Posterior vena cava (tissue), 2 donors: ENCODE measurements around the gene METTL26. TPM values are rescaled to one million over a fixed set of nuclear protein-coding genes. Genes with fewer than 3 reads are reported as not detected.

Source experiments
- DNase-seq: peaks from one replicate; pipeline ENCODE4 v3.0.0-alpha.2; 2020; ENCODE audit warnings: low spot score
- intact Hi-C, 2 donors: fragments of 100-400 bp; cut with DNase I; formaldehyde crosslinking; loops; one replicate each; pipeline versions ENCODE4 v1.14.1 to v1.14.2; 2022 to 2023
- total RNA-seq, 2 donors: library from RNA; stranded (reverse); fragmentation: NEBNext Ultra II Directional; extraction: Animal tissue kit (Norgen Biotek cat#: 25700); gene quantifications; one replicate each; pipeline ENCODE4 v1.2.1, GENCODE V29; 2021
- donor health status: DM: yes; HTN: yes; CAD: no.
- donor health status: DM: yes; HTN: yes; CAD: no.

METTL26 gene
- total RNA-seq, 2 donors from 2014 or later = 43.3 to 63.2 TPM

DNA sequence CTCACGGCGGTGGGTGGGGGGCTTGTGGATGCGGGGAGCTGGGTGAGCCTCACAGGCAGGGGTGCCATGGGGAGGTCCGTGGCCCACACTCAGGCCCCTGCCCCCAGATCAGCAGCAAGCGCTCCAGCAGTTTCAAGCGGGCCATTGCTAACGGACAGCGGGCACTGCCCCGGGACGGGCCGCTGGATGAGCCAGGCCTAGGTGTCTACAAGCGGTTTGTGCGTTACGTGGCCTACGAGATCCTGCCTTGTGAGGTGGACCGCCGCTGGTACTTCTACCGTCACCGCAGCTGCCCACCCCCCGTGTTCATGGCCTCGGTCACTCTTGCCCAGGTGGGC lies 40.4 kb upstream of the METTL26 start:
- DNase-seq = no peak
- intact Hi-C loops = no loop called here

DNA sequence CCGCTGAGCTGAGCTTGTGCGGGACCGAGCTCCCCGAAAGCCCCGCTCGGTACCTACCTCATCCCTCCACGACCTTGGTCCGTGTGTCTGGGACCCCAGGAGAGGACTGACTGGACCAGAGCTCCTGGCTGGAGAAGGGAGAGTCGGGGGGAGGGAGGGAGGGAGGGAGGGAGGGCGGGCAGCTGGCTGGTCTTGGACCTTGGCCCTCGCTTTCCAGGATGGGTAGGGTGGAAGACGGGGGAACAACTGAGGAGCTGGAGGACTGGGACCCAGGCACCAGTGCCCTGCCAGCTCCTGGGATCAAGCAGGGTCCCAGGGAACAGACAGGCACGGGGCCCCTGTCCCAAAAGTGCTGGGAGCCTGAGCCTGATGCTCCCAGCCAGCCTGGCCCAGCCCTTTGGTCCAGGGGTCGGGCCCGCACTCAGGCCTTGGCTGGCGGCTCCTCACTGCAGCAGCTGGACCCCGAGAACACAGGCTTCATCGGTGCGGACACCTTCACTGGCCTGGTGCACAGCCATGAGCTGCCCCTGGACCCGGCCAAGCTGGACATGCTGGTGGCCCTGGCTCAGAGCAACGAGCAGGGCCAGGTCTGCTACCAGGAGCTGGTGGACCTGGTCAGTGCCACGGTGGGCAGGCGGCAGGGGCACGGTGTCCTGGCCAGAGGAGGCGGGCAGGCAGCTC lies 39.9 kb upstream of the METTL26 start:
- DNase-seq = no peak
- intact Hi-C loops = no loop called here

DNA sequence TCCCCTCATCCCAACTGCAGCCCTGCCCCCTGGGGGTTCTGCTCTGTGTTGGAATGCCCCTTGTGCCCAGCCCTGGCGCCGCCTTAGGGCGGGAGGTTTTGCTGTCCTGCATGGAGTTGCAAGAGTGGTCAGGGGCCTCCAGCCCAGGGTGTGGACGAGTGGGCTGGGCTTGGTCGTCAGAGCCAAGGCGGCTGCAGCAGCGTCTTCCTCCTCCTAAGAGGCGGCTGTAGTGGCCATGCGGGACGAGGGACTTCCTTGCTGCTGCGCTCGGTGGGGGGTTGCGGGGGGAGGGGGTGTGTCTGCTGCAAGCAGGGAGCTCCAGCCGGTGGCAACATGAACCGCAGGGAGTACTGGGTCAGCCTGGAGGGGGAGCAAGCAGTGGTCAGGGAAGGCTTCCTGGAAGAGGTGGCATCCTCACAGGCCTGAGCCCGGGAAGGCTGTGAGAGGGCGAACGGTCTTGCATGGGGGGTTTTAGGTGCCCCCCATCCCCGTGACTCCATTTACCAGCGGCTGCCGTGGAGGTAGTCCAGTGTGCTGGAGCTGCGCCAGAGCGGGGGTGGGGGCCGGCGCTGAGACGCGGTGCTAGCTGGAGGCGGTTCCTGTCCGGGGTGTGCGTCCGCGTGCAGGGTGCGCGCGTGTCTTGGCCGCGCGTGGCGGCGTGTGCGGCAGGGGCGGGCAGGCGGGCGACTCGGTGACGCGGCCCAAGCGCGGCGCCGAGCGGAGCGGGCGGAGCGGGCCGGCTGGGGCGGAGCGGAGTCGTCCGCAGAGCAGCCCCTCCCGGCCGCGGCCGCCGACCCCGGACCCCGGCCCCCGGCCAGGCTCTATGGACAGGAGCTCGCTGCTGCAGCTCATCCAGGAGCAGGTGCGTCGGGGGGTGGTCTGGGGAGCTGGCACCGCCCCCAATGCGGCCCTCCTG lies 39.1 kb upstream of the METTL26 start, which contains the start of gene RHBDL1:
Gene RHBDL1 (plus strand): TSS at position 704 of the 916 bp plus-strand sequence. CDS start 120 bp downstream, at position 824.
- DNase-seq = no peak
- intact Hi-C loops = no loop called here

DNA sequence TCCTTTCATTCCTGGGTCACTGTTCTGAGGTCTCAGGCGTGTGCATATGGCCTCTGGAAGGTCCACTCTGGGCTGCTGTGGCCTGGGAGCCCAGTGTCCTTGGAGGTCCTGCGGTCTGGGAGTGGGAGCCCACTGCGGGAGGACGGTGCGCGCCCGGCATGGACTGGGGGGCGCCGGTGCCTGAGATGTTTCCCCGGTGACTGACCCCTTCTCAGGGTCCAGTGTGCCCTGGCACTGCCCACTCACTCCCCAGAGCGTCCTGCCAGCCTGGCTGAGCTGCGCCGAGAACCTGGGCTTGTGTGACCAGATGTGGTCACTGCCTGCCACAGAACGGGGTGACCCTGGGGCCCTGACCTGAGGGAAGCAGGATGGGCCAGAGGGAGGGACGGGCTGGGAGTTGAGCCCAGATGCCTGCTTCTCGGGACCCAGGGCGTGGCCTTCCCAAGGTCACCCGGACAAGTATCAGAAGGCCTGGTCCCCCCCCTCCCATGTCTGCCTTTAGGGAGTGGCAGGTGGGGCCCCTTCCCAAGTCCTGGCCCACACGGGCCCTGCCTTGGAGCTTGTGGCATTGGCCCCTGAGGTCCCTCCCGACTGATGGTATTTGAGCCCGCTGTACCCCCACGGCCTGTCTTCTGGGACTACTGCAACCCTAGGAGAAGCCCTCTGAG lies 38.2 kb upstream of the METTL26 start:
- intact Hi-C loops = no loop called here
- DNase-seq = no peak

DNA sequence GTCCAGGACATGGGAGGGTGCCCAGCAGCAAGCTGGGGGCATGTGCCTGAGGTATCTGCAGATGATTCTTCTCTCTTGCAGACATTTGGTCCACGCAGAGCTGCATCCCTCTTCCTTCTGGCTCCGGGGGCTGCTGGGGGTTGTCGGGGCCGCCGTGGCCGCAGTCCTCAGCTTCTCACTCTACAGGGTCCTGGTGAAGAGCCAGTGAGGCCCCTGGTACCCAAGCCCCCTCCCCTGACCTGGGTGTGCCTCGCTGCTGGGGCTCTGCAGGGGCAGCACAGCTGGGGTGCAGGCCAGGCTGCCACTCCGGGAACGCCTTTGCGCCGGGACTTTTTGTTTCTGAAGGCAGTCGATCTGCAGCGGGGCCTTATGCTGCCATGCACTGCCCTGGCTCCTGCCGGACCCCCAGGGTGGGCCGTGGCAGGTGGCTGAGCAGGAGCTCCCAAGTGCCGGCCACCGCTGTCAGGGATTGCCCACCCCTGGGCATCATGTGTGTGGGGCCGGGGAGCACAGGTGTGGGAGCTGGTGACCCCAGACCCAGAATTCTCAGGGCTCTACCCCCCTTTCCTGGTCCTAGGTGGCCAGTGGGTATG lies 37.4 kb upstream of the METTL26 start:
- intact Hi-C loops = no loop called here
- DNase-seq = no peak

DNA sequence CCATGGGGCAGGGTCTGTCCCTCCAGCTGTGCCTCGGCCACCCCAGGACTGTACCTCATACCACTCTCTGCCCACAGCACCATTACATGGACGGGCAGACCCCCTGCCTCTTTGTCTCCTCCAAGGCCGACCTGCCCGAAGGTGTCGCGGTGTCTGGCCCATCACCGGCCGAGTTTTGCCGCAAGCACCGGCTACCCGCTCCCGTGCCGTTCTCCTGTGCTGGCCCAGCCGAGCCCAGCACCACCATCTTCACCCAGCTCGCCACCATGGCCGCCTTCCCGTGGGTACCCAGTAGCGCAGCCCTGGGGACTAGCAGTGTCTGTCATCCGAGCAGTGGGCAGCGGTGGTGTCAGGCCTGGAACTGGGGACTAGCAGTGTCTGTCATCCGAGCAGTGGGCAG lies 36.7 kb upstream of the METTL26 start:
- intact Hi-C loops = no loop called here
- DNase-seq = no peak

DNA sequence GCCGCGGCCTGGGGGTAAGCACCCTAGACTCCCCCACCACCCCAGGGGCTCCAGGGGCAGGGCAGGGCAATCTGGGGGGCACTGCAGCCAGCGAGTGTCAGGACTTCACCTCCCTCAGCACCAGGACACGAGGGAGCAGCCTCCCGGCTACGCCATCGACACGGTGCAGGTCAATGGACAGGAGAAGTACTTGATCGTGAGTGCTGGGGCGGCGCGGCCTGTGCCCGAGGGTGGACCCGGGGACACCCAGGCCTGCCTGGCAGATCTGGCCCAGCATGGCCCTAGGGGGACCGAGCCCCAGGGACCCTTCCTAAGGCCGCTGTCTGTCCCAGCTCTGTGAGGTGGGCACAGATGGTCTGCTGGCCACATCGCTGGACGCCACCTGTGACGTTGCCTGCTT lies 36.3 kb upstream of the METTL26 start:
- DNase-seq = no peak
- intact Hi-C loops = no loop called here

DNA sequence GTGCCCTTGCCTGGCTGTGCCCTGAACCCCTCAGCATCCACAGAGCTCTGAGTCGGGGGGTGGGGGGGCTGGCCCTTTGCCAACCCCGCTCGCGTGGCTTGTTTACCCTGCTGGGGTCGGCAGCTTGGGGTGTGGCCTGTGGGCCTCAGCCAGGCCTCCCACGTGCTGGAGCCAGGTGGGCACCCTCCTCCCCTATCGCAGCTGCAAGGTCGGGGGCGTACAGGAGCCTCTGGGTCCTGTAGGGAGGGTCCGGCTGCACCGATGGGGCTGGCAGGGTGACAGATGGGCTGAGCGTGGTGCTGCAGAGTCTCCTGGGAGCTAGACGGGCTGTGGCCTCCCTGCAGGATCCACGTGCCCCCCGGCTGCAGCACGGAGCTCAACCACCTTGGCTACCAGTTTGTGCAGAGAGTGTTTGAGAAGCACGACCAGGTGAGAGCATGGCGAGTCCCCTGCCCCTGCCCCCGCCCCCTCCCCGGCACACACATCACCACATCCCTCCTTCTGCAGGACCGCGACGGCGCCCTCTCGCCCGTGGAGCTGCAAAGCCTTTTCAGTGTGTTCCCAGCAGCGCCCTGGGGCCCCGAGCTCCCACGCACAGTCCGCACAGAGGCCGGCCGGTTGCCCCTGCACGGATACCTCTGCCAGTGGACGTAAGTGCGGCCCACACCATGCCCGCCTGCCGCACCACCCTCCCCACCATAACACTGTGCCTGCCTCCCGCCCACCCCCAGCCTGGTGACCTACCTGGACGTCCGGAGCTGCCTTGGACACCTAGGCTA lies 35.4 kb upstream of the METTL26 start:
- intact Hi-C loops = no loop called here
- DNase-seq = no peak

DNA sequence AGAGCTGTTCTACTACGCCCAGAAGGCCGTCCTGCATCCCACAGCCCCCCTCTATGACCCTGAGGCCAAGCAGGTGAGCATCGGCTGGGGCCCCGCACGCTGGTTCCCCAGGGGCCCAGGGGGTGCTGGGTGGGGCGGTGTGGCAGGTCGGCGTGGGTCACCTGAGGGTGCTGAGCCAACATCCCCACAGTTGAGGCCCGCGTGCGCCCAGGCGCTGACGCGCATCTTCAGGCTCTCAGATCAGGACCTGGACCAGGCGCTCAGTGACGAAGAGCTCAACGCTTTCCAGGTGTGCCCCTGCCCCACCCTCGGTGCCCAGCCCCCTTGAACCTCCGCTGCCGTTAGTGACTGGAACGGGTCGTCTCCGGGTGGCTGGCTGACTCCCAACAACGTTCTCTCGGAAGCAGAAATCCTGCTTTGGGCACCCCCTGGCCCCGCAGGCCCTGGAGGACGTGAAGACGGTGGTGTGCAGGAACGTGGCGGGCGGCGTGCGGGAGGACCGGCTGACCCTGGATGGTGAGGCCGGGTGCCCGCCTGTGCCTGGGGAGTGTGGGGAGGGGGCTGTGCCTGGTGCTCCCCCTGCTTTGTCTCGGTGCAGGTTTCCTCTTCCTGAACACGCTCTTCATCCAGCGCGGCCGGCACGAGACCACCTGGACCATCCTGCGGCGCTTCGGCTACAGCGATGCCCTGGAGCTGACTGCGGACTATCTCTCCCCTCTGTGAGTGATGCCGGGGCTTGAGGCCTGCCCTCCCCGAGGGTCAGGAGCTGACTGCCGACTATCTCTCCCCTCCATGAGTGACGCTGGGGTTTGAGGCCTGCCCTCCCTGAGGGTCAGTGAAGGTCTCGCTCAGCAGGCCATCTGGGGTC lies 34.6 kb upstream of the METTL26 start:
- intact Hi-C loops = no loop called here
- no peak for DNase-seq

DNA sequence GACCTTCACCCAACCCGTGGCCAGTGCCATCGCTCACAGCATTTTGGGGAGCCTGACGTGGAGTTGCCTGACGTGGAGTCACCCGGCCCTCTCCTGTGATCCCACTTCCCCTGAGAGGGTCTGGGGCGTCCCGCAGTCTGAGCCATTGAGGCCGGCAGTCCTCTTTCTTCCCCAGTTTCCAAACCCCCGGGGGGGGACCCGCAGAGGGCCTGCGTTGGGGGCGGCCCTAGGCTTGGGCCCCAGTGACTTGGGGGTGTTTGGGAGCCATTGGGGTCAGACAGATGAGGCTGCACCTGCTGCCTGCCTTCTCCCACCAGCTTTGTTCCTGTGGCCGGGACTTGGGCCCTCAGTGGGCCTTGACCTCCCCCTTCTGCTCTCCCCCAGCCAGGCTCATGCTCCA lies 33.6 kb upstream of the METTL26 start:
- intact Hi-C loops = no loop called here
- DNase-seq = no peak

DNA sequence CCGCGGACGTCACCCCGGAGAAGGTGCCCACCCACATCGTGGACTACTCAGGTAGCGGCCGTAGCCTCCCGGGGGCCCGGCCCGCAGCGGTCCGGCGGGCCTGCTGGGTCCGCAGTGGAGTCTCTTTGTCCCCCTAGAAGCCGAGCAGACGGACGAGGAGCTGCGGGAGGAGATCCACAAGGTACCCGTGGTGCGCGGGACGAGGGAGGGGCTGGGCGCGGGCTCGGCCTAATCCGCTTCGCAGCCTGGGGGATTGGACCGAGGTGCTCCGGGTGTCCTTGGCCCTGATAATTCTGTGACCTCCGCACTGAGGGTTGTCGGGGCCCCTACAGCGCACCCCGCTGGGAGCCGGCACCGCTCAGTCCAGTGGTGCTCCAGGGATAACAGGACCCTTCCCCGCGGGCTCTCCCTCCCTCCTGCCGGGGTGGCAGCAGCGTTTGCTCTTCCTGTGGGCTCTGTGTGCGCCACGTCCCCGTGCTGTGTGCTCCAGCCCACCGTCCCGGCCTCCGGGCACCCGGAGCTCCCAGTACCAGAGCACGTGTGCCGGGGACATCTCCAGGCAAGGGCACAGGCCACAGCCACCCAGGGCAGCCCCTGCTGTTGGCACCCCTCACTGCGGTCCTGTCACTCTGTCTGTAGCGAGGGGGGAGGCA lies 32.5 kb upstream of the METTL26 start:
- intact Hi-C loops = no loop called here
- no peak for DNase-seq

DNA sequence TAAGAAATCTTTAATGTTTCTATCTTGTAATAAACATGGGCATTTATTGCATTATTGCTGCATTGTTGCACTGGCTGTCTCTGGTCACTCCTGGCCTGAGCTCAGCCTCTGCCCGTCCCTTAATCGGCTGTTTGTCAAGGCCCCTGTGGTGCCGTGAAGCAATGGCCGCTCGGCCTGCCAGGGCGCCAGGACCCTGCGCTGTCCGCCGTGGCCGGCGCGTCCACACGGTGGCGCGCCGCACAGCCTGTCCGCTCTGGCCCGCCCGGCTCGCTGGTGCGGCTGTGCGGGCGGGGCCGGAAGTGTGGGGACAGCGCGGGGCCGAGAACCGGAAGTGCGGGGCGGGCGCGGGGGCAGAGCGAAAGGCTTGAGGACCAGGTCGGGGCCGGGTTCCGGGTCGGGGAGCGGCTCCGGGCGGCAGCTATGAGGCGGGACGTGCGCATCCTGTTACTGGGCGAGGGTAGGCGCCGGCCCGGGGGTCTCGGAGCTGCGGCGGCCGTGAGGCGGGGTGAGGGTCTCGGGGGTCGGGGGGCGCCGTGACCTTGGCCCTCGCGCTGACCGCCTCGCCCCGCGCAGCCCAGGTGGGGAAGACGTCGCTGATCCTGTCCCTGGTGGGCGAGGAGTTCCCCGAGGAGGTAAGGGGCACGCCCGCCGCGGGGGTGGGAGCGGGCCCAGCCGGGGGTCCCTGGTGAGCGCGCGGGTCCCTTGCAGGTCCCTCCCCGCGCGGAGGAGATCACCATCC lies 31.8 kb upstream of the METTL26 start, which contains the start of gene RHOT2:
Gene RHOT2 (plus strand): TSS at position 353 of the 739 bp plus-strand sequence. CDS start 68 bp downstream, at position 421.
- intact Hi-C loops = no loop called here
- DNase-seq = peak; percentile 98

DNA sequence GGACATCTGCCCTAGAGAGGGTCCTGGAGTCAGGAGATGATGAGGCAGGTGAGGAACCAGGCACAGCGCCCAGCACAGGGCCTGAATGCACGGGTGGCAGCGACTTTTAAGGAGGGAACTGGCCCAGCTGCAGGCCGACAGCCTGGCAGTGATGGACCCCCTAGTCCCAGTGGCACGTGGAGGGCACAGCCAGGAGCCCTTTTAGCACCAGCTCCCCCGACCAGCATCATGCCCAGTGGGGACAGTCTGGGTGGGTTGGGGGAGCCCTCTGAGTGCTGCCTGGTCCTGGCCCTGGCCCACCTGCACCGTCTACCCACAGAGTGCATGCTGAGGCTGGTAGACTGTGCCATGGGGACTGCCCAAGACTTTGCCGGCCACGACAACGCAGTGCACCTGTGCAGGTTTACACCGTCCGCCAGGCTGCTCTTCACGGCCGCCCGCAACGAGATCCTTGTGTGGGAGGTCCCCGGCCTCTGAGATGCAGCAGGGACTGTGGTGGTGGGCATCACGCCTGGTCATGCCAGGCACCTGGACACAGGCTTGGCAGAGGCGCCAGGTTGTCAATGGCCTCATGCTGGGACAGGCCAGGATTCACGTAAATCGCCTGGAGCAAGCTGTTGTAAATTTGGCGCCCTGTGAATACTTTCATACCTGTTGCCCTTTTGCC lies 31.1 kb upstream of the METTL26 start:
- DNase-seq = no peak
- intact Hi-C loops = no loop called here

DNA sequence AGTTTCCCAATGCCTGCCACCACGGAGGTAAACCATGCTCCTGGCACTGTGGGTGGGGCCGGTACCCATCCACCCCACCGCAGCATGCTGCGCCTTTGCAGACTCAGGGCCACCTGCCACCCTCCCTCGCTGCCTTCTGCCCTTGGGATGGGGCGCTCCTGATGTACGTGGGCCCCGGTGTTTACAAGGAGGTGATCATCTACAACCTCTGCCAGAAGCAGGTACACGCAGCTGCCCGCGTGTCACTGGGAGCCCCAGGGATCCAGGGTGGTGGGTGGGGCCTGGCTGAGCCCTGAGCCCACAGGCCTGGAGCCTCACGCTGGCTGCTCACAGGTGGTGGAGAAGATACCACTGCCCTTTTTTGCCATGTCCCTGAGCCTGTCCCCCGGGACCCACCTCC lies 30.5 kb upstream of the METTL26 start:
- no peak for DNase-seq
- intact Hi-C loops = no loop called here

DNA sequence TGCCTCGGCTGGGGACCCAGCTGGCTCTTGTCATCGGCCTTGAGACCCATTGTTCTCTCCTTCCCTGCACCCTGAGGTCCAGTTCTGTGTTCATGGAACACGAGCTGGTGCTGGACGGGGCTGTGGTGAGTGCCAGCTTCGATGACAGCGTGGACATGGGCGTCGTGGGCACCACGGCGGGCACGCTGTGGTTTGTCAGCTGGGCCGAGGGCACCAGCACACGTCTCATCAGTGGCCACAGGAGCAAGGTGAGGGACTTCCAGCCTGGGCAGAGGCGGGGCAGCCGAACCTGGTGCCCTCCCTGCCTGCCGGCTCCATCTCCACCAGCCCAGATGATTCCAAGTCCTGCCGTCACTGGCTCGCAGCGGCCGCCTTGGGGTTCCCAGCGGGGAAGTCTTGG lies 26.5 kb upstream of the METTL26 start:
- no peak for DNase-seq
- intact Hi-C loops = loop anchor here in 1 of 2 donors (5.0 kb wide), 1 partner anchor 85 kb away; no protein-coding TSS in a partner anchor

DNA sequence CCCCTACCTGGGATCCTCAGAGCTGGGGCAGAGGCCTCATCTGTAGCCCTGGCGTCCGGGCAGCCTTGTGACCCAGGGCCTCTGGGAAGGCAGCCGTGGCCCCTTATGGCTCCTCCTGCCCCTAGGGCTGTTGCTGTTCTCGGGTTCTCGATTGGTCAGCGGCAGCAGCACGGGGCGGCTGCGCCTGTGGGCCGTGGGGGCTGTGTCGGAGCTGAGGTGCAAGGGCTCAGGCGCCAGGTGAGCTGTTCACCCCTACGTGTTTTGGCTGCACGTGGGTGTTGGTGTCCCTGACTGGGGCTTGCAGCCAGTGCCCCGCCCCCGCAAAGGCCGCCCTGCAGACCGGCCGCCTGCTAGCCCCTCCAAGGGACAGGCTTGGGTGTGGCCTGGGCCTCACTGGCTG lies 26.0 kb upstream of the METTL26 start:
- intact Hi-C loops = loop anchor here in 1 of 2 donors (5.0 kb wide), 1 partner anchor 85 kb away; no protein-coding TSS in a partner anchor
- no peak for DNase-seq
